Stimulated activated CD4-positive, alpha-beta T cell treated with anti-CD3 and anti-CD28 coated beads, Interleukin-15, amount 100 ng/mL, for 48 hours (primary cell): ENCODE measurements around the gene DBN1.

Experiments
- DNase-seq, 2 donors: peaks; one replicate each; pipeline ENCODE4 v3.0.0-alpha.2; 2020; ENCODE audit warnings: low read depth in 2 of 2

Gene DBN1

GRCh38 chr5:177473443-177474001, at the start of gene DBN1:
DBN1 (minus strand) TSS chr5:177473634; CDS start chr5:177473521, 113 bp downstream.
- no peak for DNase-seq

GRCh38 chr5:177520916-177521513, 47.6 kb upstream of the DBN1 start:
- DNase-seq: no peak

- no peak for DNase-seq
Measured at GRCh38 chr5:177520271-177520670, 46.8 kb upstream of the DBN1 start.

GRCh38 chr5:177519463-177520235, 46.2 kb upstream of the DBN1 start:
- DNase-seq: no peak

GRCh38 chr5:177516601-177517568, 43.5 kb upstream of the DBN1 start, which contains the start of gene DDX41:
DDX41 (minus strand) TSS chr5:177516961; CDS start chr5:177516945, 16 bp downstream.
- DNase-seq: peak; percentile 94 to 95

GRCh38 chr5:177515580-177515979, 42.1 kb upstream of the DBN1 start:
- no peak for DNase-seq

GRCh38 chr5:177514541-177514940, 41.1 kb upstream of the DBN1 start:
- DNase-seq: no peak

- no peak for DNase-seq
Measured at GRCh38 chr5:177513500-177513899, 40.1 kb upstream of the DBN1 start.

GRCh38 chr5:177512736-177513380, 39.4 kb upstream of the DBN1 start:
- no peak for DNase-seq

- DNase-seq: no peak
Measured at GRCh38 chr5:177511796-177512675, 38.6 kb upstream of the DBN1 start.

GRCh38 chr5:177511181-177511580, 37.7 kb upstream of the DBN1 start:
- no peak for DNase-seq

GRCh38 chr5:177510567-177511053, 37.2 kb upstream of the DBN1 start:
- DNase-seq: no peak

GRCh38 chr5:177509991-177510566, 36.6 kb upstream of the DBN1 start:
- DNase-seq: no peak

- no peak for DNase-seq
Measured at GRCh38 chr5:177509381-177509951, 36.0 kb upstream of the DBN1 start, which contains the start of gene DOK3. DOK3 (minus strand) TSS chr5:177509826; CDS start chr5:177509540, 286 bp downstream.

- DNase-seq: no peak
Measured at GRCh38 chr5:177508837-177509236, 35.4 kb upstream of the DBN1 start.

GRCh38 chr5:177508221-177508611, 34.8 kb upstream of the DBN1 start:
- no peak for DNase-seq

- DNase-seq: no peak
Measured at GRCh38 chr5:177507596-177508220, 34.3 kb upstream of the DBN1 start.

- no peak for DNase-seq
Measured at GRCh38 chr5:177507165-177507564, 33.7 kb upstream of the DBN1 start.

GRCh38 chr5:177505075-177505474, 31.6 kb upstream of the DBN1 start:
- DNase-seq: no peak
